Retina (tissue), 1 donor: ENCODE data around the gene SETD4.
A peak's percentile ranks its signal among the peaks of the same experiment; 100 is the strongest.
"Not testable (repeated sequence)": the region's sequence is repeated elsewhere in the genome, so short reads cannot be mapped to it uniquely, and the experiment has no call there.

ENCODE experiments used
- DNase-seq: peaks from one replicate; pipeline ENCODE4 v3.0.0-alpha.2; 2016

Gene SETD4

DNA sequence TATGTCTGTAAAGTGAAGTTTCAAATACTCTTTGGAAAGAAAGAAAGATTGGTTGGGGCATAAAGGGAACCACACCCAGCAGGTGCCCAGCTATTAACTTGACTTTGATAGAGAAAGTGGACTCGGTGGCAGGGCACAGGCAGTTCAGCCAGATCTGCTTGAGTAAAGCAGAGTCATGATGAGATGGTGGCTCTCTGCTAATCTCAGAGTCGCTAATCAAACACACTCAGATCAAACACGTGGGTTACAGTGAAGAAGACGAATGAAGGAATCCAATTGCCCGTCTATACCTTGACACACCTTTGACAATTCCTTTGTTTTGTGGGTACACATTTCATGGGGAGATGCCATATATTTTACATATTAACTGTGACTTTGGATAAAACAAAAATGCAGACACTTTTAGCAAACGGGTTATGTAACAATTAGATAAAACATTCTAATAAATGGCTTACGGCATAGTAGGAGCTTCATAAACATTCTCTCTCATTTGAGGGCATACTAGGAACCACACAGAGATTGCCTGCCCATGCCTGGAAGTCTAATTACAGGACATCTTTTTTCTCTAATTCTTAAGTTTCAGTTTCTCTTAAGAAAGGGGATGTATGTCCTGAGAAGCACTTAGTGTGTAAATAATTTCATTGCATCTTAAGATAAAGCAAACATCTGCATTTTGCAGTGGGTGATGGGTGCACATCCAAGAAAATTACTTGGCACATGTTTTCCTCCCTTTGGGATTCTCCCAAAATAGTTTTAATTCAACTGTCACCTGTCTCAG lies 16.7 kb upstream of the SETD4 start:
- no peak for DNase-seq

DNA sequence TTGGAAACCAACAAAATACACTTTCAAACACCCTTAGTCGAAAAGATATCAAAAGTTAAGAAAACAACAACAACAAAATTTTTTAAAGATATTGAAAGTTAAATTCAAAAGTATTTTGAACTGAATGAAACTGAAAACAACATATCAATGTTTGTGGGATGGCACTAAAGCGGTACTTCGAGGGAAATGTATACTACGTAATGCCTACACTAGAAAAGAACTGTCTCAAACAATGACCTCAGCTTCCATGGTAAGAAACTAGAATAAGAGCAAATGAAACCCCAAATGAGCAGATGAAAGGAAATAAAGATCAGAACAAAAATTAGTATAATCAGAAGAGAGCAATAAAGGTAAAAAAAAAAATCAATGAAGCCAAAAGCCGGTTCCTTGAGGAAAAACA lies 15.6 kb upstream of the SETD4 start:
- no peak for DNase-seq

DNA sequence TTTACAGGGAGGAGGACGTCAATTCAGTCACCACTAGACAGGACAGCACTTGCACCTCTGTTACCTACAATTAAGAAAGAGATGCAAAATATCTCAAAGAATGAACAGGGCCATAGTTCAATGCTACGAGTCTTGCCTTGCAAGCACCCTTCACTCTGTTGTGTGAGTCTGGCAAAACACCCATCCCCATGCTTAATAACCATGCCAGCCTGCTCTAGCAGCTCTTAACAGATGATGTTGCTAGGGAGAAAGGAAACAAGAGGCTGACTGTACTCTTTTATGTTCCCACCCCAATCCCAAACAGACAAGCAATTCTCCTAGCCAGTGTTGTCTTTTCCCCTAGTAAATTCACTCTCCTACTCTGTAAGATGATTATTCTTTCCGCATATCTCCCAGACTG lies 14.8 kb upstream of the SETD4 start:
- DNase-seq = no peak

DNA sequence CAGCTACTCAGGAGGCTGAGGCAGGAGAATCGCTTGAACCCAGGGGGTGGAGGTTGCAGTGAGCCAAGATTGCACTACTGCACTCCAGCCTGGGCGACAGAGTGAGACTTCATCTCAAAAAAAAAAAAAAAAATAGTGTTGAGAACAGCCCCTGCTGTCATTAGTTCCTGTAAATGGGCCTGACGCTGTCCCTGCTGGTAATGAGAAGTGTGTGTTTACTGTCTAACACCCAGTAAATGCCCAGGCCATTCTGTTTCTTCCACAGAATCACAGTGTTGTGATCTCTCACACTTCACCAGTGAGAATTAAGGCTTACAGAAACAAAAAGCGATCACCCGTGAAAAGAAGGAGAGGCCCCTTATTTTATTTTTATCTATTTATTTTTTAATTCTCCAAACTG lies 13.6 kb upstream of the SETD4 start:
- not testable (repeated sequence) for DNase-seq

DNA sequence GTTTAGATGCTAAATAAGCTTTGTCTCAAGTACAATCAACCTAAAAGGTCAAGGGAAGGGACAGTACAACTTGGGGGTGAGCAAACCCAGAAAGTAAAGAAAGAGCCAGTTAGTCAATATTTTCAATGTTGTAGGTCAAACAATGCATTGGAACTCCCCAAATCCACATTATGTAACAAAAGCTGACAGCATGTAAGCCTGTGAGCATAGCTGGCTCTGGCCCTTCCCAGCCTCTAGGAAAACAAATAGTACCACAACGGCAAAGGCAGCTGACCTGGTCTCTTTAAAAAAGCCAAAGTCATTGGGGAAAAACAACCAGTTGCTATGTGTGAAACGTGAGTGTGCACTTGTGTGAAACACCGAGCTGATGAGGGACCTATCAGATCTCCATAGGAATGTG lies 12.9 kb upstream of the SETD4 start:
- DNase-seq = no peak

DNA sequence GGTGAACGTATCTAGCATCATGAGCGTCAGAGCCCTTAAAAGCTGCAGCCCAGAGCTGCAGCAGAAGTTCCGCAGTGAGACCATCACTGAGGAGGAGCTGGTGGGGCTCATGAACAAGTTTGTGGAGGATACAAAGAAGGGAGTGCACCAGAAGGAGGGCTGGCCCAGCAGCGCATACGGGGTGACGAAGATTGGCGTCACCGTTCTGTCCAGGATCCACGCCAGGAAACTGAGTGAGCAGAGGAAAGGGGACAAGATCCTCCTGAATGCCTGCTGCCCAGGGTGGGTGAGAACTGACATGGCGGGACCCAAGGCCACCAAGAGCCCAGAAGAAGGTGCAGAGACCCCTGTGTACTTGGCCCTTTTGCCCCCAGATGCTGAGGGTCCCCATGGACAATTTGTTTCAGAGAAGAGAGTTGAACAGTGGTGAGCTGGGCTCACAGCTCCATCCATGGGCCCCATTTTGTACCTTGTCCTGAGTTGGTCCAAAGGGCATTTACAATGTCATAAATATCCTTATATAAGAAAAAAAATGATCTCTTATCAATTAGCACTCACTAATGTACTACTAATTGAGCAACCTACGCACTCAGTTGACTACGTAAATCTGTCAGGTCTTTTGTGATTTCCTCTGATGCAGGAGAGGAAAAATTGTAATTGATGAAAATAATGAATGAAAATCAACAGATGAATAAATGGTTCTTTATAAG lies 12.3 kb upstream of the SETD4 start:
- no peak for DNase-seq

DNA sequence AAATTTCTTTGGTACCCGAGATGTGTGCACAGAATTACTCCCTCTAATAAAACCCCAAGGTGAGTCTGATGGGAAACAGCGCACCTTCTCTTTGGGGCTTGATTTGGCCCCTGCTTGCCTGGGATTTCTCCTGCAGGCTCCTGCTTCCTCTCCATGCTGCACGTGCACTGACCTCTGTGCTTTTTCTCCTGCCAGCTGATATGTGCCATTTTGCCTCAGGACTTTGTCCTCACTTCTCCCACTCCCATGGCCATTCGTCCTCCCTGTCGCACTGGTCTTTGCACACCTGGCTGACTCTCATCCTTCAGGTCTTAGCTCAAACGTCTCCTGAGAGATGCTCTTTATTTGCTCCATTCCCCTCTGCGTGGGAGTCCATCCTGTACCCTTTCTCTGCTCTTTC lies 10.7 kb upstream of the SETD4 start:
- DNase-seq = no peak

DNA sequence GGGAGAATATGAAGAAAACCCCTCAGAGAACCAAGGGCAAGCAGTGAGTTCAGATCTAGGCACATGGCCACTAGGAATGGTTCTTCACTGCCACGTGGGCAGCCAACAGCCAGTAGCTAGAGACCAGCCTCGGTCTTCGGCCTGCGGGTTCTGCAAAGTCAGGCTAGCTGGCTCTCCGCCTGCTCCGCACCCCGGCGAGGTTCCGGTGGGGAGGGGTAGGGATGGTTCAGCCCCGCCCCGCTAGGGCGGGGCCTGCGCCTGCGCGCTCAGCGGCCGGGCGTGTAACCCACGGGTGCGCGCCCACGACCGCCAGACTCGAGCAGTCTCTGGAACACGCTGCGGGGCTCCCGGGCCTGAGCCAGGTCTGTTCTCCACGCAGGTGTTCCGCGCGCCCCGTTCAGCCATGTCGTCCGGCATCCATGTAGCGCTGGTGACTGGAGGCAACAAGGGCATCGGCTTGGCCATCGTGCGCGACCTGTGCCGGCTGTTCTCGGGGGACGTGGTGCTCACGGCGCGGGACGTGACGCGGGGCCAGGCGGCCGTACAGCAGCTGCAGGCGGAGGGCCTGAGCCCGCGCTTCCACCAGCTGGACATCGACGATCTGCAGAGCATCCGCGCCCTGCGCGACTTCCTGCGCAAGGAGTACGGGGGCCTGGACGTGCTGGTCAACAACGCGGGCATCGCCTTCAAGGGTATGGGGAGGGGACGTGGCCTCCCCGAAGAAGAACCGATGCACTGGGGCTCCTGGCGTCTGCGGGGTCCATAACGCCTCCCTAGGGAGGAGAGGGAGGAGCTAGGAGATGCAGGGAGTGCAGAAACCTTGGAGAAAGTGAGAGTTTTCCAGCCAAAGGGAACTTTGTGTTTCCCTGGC lies 9.6 kb upstream of the SETD4 start, which contains the start of gene CBR1:
CBR1 (plus strand) TSS at position 312 of the 871 bp plus-strand sequence; CDS start at position 404, 92 bp downstream.
- DNase-seq = peak; percentile 94

DNA sequence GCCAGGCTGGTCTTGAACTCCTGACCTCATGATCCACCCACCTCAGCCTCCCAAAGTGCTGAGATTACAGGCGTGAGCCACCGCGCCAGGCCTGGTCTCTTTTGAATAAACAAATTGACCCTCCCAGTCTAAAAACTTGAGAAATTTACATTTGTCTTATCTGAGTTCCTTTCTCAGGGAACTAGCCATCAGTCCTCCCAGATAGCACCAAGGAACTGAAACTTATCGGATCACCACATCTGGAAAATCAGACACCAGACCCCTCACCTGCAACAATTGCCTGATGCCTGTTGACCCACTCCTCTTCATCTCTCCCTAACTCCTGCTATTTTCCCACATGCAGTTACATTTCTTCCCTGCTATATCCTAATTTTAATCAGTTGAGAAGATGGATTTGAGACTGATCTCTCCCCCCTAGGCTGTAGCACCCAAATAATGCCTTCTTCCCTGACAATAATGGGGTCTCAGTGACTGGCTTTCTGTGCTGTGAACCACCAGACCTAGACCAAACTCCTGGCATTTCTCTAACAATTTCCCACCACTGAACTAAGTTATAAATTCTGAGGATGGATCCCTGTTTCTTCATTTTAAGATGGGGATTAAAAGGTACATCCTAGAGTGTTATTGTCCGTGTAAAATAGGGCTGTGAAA lies 8.5 kb upstream of the SETD4 start:
- no peak for DNase-seq

DNA sequence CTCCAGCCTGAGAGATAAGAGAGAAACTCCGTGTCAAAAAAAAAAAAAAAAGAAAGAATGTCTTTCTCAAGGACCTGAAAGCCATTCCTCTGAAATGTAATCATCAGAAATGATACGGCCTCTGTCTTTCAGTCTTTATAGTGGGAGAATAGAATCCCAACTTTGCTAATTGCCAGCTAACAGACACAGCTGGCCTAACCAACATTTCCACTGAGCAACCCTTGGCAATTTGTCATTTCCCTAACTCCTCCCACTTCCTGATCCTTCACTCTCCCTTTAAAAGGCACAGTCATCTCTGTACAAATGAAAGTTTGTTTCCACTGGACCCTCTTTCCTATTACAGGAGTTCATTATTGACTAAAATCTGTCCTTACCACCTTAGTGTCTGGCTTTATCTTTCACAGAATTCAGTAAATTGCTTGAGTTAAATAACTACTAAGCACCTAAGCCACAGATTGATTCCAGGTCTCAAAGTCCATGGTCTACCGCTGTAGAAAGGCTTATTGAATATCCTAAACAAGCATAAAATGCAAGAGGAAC lies 5.2 kb upstream of the SETD4 start:
- DNase-seq = no peak

DNA sequence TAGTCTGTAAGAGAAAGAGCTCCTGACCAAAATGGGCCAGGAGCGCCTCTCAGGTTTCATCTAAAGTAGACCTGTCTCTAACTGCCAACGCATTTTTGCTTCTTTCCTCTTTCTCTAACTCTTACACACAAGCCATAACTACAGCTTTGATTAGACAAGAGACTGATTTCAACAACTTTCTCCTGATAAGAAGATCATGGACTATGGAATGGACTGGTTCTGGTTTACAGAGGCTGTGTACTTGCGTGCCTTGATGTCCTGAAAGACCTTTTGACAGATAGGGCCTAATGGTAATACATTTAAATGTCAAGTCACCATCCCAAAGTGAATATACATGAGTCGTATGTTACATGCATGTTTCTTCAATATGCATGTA lies 3.7 kb upstream of the SETD4 start:
- no peak for DNase-seq

DNA sequence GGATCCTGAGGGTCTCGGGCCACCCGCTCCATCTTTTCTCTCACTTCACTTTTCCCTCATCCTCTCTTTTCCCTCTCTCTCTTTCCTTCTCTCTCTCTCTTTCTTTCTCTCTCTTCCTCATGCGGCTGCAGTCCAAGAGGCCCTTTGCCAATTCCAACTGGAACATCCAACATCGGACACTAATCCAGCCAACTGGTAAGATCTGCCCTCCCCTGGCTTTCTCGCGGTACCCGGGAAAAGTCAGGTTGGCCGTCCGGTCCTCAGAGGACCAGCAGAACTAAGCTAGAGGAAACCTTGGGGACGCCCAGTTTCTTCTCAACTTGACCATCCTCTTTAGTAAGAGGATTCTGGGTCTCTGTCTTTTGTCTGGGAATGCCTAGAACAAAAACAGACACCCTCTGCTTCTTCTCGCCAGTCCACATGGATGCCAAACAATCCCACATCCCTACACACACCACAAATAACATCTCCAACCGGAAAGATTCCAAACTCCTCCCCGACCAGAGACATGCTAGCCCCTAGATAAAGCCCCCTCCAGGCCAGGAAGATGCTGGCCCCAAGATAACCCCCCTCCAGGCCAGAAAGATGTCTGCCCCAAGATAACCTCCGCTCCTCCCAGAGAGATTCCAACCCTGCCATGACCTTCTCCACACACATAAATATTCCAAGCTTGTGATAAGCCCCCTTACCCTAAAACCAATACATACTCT lies 3.2 kb upstream of the SETD4 start:
- no peak for DNase-seq

DNA sequence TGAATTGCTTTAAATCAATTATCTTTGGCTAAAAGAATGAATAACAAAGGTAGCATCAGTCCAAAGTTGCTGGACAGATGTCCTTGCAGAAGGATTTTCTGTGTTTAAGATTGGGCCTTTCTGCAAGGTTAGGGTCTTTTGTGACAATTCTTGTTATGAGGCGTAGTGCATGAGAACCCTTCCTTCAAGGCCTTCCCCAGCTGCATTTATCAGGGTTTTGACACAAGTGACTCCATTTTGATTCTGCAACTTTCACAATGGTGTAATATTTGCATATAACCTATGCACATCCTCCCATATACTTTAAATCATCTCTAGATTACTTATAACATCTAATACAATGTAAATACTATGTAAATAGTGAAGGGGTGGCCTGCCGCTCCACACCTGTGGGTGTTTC lies 1.1 kb upstream of the SETD4 start:
- DNase-seq = no peak

DNA sequence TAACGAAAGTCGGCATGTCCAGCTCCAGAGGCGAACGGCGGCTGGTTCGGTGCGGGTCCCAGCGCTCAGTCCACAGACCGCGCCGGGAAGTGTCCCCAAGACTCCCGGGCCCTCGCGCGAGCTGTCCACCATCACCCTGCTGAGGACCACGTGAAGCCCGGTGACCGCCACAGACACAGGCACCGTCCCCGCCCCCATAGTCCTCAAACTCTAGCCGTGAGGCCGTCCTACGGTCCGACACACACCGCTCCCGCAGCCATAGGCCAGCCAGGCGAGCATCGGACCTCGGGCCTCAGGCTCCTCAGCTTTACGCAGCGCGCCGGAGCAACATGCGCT lies 535 bp downstream of the SETD4 start:
- DNase-seq = no peak

DNA sequence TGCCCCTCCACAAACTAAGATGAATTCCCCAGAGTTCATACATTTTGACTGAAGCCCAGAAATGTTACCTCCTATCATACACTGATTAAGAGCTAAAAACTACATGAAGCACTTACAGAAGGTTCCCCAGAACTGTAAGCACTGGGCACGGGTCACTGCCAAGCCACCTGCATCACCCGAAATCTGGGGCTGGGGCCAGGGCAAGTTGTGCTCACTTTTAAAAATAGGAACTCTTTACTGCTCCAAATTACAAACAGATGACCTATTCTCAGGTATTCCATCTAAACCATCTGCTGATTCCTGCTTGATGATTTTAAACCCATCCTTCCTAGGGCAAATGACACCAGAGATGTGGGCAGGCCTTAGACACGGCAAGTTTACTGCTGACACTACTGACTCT lies 4.8 kb downstream of the SETD4 start:
- DNase-seq = no peak

DNA sequence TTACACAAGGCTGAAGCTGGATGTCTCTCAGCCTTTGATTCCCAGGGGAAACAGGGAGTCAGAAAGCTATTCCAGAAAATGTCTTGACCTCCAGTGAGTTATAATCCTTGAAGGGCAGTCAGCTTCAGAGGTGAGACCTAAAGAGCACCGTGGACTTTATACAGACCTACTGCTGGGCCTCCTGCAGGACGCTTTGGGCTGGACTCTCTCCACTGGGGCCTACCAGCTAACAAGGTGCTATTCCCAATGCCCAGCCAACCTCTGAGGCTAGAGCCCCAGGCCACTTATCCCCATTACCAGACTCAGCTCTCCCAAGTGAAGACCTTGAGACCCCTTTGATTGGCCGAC lies 6.6 kb downstream of the SETD4 start:
- DNase-seq = no peak

DNA sequence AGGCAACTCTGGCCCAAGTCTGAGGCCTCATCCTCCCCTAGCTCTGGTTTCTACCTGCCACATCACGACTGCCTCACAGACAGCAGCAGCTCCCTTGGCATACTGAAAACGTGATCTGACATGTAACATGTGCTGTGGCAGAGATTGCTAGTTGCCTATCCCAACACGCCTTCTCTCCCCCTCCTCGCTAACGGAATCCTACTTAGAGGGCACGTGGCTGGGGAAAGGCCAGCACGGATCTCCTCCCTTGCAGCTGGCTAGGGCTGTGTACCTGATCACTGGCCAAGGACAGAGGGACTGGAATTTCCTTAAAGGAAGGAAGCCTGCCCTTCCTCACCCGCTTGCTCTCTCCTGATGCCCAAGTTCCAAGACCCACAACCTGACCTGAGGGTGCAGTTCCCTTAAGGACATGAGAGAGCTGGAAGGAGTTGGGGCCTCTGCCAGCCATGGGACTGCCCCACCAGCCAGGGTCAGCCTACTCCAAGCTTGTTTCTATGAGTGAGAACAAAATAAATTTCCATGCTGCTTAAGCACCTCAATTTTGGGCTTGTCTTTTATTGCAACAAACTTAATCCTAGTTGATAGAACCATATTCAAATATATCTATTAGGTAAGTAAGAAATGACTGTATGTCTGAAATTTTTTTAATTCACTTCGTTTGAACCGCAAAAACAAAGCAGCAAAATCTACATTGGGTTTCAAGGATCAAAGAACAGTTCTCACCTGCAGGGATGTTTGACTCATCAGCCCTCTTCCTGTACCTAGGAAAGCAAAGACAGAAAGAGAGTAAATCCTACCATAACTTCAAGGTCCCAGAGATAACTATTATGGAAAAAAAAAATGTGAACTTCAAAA lies 7.2 kb downstream of the SETD4 start:
- DNase-seq = no peak

DNA sequence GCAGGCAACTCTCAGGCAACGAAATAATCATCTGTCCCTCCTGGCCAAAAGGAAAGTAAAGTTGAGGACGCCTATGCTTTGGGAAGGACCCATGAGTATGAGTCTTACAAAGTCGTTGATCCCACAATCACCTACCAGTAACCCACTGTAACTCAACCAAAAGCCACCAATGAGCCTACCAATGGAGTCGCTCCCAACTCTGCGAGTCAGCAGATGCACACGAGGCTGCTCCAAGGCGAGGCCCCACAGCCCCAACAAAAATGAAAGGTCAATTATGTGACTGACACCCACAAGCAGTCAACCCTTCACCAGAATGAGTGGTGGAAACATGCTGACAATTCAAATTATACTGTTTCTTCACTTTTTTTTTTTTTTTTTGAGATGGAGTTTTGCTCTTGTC lies 12.0 kb downstream of the SETD4 start:
- DNase-seq = no peak

DNA sequence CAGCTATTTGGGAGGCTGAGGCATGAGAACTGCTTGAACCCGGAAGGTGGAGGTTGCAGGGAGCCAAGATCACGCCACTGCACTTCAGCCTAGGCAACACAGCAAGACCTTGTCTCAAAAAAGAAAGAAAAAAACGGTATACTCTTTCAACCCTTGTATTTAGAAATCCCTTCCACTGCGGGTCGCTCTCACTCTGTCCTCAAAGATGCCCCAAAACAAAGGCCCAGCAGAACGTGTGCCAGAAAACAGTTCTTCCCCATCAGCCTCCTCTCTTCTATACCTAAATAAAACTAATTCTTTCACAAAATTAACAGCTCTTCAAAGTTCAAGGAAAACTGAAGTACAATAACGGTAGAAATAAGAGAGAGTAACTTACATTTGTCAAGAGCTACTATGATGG lies 13.2 kb downstream of the SETD4 start:
- no peak for DNase-seq

DNA sequence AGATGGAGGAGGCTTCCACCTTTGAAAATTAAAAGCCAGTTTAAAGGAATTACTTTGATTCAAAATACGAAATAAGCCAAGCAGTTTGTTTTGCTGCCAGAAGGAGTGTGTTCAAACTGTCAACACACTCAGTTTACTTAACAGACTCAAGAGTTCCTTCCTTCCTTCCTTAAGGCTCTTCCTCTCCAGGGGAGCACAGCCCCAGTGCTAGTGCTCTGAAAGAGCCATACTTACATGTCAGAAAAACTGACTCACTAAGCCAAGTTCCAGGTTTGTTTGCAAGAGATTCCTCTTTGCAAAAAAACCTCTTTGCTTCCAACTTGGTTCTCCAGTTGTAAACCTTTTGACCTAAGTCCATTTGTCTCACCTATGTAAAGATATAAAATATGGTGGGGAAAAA lies 14.3 kb downstream of the SETD4 start:
- no peak for DNase-seq

DNA sequence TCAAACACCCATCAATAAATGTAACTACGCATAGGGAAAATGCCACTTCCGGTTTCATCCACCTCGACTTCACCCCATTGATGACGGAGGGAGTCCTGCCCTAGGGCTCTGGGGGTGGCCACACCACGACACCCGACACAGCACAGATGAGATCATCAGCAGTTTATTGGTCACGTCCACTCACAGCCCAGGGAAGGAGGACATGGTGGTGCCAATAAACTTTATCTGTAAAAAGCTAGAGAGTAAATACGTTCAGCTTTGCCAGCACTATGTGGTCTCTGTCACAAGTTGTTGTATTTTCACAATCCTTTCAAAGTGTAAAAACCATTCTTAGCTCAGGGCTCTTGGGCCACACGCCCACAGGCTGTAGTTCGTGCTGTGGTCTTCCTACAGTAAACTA lies 16.3 kb downstream of the SETD4 start:
- no peak for DNase-seq
